Stimulated activated CD8-positive, alpha-beta memory T cell treated with anti-CD3 and anti-CD28 coated beads, Interleukin-12 subunit alpha, Interleukin-12 subunit beta, amount 100 ng/mL, for 24 hours (primary cell): ENCODE measurements around the gene FAM229B.
"Not testable (repeated sequence)": the region's sequence is repeated elsewhere in the genome, so short reads cannot be mapped to it uniquely, and the experiment has no call there.

Source experiments
- DNase-seq: peaks from one replicate; pipeline ENCODE4 v3.0.0-alpha.2; 2020; ENCODE audit errors: extremely low read depth

Gene FAM229B

GRCh38 chr6:112087136-112087911 lies at the start of gene FAM229B, which contains the start of gene TUBE1:
TSS of gene FAM229B (plus strand) at chr6:112087591. CDS start at chr6:112099284, 11,693 bp downstream.
TSS of gene TUBE1 (minus strand) at chr6:112087482. CDS start at chr6:112087434, 48 bp downstream.
- DNase-seq: peak; percentile 68

GRCh38 chr6:112037783-112038216 lies 49.6 kb upstream of the FAM229B start:
- no peak for DNase-seq

- DNase-seq: no peak
Observed at GRCh38 chr6:112038268-112038667, 49.1 kb upstream of the FAM229B start.

GRCh38 chr6:112038756-112039430 lies 48.5 kb upstream of the FAM229B start:
- DNase-seq: no peak

GRCh38 chr6:112039431-112039770 lies 48.0 kb upstream of the FAM229B start:
- DNase-seq: no peak

- no peak for DNase-seq
Observed at GRCh38 chr6:112040956-112041355, 46.4 kb upstream of the FAM229B start.

GRCh38 chr6:112041535-112041934 lies 45.9 kb upstream of the FAM229B start:
- no peak for DNase-seq

- peak; percentile 68 for DNase-seq
Observed at GRCh38 chr6:112043032-112044007, 44.1 kb upstream of the FAM229B start.

- no peak for DNase-seq
Observed at GRCh38 chr6:112044196-112044595, 43.2 kb upstream of the FAM229B start.

- DNase-seq: no peak
Observed at GRCh38 chr6:112044856-112045255, 42.5 kb upstream of the FAM229B start.

- DNase-seq: not testable (repeated sequence)
Observed at GRCh38 chr6:112047523-112047922, 39.9 kb upstream of the FAM229B start.

- DNase-seq: no peak
Observed at GRCh38 chr6:112049026-112049799, 38.2 kb upstream of the FAM229B start.

GRCh38 chr6:112049996-112050395 lies 37.4 kb upstream of the FAM229B start:
- DNase-seq: no peak

GRCh38 chr6:112050429-112050828 lies 37.0 kb upstream of the FAM229B start:
- DNase-seq: no peak

GRCh38 chr6:112051251-112051740 lies 36.1 kb upstream of the FAM229B start:
- not testable (repeated sequence) for DNase-seq

- DNase-seq: no peak
Observed at GRCh38 chr6:112054001-112054400, 33.4 kb upstream of the FAM229B start, which contains the start of gene CCN6. TSS of gene CCN6 (plus strand) at chr6:112054104. CDS start at chr6:112054358, 254 bp downstream.

- DNase-seq: no peak
Observed at GRCh38 chr6:112054555-112055190, 32.7 kb upstream of the FAM229B start.

- no peak for DNase-seq
Observed at GRCh38 chr6:112058243-112059032, 29.0 kb upstream of the FAM229B start.

- DNase-seq: no peak
Observed at GRCh38 chr6:112061605-112062004, 25.8 kb upstream of the FAM229B start.
